Stimulated activated CD4-positive, alpha-beta T cell treated with anti-CD3 and anti-CD28 coated beads, TNF-alpha, amount 100 ng/mL, for 24 hours (primary cell): Measurements from ENCODE around the gene SGCB.
"Not testable (repeated sequence)": the region's sequence is repeated elsewhere in the genome, so short reads cannot be mapped to it uniquely, and the experiment has no call there.

Experiments
- DNase-seq, 3 experiments: peaks; one replicate each; pipeline ENCODE4 v3.0.0-alpha.2; 2020; ENCODE audit warnings: low read depth in 3 of 3

Gene SGCB, protein sequence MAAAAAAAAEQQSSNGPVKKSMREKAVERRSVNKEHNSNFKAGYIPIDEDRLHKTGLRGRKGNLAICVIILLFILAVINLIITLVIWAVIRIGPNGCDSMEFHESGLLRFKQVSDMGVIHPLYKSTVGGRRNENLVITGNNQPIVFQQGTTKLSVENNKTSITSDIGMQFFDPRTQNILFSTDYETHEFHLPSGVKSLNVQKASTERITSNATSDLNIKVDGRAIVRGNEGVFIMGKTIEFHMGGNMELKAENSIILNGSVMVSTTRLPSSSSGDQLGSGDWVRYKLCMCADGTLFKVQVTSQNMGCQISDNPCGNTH

DNA sequence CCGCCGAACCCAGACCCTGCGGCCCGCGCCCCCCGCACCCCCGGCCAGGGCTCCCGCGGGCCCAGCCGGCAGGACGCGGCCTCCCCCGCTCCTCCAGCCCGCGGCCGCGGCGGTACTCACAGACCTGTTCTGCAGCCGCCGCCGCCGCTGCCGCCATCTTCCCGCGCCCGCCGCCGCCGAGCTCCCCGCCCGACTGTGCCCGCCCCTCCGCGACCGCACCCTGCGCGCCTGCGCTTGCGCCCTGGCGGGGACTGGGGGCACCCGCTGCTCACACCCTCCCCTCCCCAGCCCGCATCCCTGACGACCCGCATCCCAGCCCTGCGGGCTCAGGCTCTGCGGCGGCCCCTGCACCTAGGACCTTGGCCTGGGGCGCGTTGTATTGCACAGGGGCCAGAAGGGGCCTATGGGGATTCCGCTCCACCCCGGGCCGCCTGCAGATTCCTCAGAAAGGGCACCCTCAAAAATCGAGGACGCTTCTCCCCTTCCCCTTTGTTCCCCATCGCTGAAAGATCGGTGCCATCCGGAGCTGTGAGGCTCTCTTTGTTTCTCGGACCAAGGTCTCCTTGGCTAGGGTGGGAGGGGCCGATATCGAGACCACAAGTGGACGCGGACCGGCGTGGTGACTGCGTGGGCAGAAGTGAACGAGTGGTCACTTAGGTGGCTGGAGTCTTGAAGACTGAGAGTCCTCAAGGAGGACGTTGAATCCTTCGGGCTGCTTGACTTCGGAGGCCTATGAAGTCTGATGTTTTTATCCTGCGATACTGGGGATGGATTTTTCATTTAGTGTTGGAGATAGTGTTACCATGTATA is at the start of gene SGCB:
Gene SGCB, minus strand, starts transcription at position 197 of the 810 bp plus-strand sequence. Its CDS starts 40 bp downstream, at position 157.
- DNase-seq: peak; percentile 39 to 74 (median 52)

DNA sequence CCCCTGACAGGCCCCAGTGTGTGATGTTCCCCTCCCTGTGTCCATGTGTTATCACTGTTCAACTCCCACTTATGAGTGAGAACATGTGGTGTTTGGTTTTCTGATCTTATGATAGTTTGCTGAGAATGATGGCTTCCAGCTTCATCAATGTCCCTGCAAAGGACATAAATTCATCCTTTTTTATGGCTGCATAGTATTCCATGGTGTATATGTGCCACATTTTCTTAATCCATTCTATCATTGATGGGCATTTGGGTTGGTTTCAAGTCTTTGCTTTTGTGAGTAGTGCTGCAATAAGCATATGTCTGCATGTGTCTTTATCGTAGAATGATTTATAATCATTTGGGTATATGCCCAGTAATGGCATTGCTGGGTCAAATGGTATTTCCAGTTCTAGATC is 48.3 kb upstream of the SGCB start:
- not testable (repeated sequence) for DNase-seq

DNA sequence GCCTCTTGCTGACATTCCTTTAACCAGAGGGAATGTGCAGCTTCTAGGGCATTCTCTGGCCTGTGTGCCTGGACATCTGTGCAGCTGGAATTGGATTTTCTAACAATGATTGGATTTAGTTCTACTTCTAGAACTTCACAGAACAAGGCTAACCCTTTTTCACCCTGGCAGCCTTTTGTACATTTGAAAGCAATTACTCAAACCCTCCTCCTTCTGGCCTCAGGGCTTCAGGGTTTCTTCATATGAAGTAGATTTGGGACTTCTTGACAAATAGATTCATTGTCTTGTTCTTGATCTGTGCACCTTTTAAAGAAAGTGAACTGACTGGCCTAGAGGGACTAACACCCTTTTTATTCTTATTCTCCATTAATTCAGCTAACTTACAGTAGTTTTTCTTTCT is 43.1 kb upstream of the SGCB start:
- DNase-seq: no peak

DNA sequence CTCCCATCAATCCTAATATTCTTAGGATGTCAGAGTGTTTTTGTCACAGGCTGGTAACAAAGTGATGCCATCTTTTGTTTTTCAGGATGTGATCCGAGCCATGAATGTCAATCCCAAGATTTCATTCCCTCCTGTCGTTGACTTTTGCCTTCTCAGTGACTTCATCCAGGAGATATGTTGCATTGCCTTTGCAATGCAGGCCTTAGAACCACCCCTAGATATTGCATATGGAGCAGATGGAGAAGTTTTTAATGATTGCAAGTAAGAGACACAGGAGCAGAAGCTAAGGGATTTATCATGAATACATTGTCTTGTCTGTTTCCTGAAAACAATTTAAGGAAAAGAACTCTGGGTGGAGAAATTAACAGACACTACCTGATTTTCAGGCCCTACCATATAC is 41.6 kb upstream of the SGCB start:
- DNase-seq: no peak

DNA sequence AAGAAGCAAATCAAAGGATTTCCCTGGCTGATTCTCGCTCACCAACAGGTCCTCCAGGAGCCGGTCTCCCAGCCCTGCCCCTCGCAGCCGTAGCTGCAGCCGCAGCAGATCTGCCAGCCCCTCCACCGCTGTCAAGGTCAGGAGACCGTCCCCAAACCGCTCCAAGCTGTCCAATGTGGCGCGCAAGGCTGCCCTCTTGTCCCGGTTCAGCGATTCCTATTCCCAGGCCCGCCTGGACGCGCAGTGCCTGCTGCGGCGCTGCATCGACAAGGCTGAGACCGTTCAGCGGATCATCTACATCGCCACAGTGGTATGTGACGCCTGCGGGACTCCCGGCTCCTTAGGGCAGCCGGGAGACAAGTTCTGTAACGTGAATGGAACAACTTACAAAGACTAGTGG is 38.6 kb upstream of the SGCB start:
- DNase-seq: no peak

DNA sequence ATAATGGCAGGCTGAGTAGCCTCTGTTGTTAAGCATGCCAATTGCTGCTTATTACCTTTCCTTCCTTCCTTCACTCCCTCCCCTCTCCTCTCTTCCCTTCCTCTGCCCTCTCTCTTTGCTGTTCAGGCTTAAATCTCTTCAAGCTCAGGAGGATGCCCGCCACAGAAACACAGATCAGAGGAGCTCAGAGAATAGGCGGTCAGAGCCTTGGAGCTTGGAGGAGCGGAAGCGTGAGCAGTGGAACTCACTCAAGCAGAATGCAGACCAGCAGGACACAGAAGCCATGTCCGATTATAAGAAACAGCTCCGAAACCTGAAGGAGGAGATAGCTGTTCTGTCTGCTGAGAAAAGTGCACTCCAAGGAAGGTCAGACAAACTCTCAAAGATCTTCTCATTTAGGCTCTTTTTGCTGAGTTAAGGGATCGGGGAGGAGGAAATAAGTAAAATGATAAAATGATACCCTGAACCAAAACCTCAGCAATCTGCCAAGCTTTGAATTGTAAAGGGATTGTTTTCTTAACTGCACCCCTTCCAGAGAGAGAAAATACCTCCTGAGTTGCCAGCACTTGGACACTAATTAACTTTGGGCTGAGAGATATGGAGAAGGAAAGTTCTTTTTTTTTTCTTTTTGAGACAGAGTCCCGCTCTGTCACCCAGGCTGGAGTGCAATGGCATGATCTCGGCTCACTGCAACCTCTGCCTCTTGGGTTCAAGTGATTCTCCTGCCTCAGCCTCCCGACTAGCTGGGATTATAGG is 33.9 kb upstream of the SGCB start:
- DNase-seq: no peak

DNA sequence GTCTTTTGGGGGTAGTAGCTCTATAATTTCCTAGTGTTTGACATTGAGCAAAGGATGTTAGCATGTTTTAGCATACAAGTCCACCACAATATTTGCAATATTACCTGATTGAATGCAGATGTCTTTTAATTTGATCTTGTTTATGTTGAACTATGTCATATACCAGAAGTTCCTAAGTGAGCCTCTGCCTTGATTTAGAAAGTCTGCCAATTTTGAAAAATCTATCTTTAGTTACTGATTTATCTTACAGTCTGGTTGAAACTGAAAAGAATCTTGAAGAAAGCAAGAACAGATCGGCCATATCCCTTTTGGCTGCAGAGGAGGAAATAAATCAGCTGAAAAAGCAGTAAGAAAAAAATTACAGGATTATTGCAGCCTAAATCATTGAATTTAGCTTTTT is 31.5 kb upstream of the SGCB start:
- no peak for DNase-seq

DNA sequence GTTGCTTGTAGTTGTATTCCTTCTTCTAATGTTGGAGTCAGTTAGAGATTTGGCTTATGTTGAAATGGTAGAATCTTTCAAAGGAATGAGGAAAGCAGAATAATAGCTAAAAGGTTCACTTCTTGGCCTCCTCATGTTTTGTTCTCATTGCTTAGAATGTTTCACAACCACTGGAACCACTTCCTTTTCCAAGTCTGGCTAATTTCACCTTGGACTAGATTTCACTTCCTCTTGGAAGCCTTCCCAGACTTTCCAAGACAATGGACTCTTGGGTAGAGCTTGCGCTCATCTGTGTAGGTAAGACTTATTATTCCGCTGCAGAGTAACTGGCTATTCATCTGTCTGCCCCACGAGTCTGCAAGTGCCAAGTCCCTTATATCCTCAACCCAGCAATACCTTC is 21.3 kb upstream of the SGCB start:
- no peak for DNase-seq

DNA sequence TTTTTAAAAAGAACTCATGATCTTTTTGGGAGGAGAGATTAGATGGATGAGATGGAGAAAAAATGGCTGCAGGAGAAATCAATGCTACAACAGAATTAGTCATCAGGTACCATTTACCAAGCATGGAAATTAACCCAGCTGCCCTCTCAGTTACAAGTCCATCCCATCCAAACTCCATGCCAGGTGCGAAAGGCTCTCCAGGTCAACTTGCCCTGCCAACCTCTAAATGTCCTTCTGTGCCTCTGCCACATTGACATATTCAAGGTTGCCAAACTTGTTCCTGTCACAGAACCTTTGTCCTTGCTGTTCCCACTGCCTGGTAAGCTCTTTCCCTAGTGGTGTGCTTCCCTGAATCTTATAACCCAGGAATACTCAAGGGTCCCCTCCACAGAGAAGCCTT is 20.2 kb upstream of the SGCB start:
- DNase-seq: no peak

DNA sequence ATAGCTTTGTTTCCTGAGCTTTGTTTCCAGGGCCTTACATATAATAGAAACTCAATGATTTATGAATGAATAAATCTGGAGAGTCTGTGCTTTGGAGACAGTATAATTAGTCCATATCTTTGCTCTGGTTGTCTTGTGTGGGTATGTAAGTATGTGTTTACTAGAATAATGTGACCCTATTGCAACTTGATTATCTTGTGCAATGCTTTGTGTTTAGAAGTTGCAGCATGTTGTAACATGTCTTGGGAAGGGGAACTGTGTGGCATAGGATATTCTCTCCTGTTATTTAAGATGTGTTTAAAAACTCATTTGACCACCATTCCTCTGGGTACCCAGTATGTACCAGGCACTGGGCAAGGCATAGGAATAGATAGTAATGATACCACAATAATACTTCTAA is 19.1 kb upstream of the SGCB start:
- DNase-seq: no peak

DNA sequence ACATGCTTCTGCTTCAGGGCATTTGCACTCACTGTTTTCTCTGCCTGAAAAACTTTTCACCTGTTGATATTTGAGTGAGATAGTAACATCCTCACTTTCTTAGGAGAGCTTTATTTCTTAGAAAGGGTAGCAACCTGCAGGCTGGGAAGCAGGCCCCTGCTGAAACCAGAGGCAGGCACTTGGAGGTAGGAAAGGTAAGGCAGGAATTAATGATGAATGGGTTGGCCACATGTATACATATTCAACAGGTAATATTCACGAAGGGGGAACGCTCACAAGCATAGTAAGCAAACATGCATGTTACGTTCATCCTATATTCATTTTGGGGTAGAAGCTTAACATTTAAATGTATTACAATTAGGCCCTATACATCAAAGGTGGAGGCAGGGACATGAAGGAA is 16.2 kb upstream of the SGCB start:
- DNase-seq: no peak

DNA sequence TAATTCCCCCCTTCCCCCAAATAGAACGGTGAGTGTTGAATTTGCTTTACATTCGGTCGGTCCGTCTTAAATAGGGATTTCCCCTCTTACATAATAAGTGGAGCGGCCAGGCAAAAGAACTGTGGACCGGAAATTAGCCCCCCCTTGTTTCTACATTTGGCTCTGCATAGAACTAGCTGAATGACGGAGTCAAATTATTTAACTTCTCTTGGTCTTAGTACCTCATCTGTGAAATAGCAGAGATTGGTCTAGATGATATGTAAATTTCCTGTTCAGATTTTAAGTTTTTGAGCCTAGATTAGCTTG is 14.3 kb upstream of the SGCB start:
- DNase-seq: no peak

DNA sequence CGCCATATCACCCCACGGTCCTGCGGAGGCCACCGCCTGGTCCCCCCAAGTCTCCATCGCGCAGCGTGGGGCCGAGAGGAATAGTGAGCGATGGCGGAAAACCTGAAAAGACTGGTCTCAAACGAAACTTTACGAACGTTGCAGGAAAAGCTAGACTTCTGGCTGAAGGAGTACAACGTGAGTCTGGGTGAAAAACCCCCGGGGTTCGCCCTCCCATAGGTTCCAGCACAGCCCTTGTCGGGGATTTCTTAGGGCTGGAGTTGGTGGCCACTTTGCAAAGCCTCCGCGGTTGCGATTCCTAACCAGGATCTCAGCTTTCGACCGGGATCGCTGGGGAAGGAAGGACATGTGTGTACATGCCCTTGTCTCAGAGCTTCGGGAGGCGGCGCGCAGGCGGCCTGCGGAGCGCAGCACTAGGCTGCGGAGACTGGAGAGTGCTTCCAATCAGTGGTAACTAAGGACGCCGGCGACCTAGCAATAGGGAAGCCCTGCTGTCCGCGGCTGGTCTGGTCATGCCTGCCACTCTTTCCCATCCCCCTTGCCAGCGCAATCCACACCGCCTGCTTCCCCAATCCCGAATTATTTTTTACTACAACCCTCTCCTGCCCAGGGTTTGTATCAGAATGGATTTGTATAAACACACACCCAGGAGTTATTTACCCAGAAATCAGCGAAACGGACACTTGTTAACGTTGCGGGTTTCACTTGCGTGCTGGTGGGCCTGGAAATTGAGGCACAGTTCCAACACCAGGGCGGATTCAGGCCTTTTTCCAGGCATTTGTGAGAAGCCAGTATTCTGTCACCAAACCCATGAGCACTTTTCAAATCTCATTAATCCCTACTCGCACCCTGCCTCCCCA is 13.7 kb upstream of the SGCB start:
- peak in 1 of 3 experiments; percentile 4 for DNase-seq

DNA sequence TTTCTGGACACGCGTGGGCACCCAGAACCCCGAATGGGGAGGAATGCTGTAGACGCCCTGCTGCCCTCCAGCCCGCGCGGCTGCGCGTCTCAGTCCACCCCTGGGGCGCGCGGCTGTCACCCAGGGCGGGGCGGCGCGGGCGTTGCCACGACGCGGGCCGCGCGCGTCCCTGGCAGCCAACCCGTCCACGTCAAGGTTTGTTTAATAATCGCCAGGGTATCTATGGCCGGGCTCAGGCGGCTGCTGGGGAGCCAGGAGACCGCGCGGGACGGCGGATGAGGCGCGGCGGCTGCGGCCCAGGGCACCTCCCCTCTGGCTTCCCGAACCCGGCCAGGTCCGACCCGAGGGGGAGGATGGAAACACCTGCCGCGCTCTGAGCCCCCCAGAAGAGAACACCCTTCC is 13.1 kb upstream of the SGCB start, which contains the start of gene SPATA18:
Gene SPATA18, plus strand, starts transcription at position 92 of the 402 bp plus-strand sequence. CDS start 401 bp downstream, outside the sequence.
- no peak for DNase-seq

DNA sequence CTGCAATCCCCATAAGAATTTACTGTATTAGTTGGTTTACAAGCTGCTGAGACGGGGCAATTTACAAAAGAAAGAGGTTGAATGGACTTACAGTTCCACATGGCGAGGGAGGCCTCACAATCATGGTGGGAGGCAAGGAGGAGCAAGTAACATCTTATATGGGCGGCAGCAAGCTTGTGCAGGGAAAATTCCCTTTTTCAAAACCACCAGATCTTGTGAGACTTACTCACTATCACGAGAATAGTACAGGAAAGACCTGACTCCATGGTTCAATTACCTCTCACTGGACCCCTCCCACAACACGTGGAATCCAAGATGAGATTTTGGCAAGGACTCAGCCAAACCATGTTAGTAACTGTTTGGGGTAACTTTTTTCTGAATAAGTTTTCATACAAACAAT is 11.2 kb upstream of the SGCB start:
- no peak for DNase-seq

DNA sequence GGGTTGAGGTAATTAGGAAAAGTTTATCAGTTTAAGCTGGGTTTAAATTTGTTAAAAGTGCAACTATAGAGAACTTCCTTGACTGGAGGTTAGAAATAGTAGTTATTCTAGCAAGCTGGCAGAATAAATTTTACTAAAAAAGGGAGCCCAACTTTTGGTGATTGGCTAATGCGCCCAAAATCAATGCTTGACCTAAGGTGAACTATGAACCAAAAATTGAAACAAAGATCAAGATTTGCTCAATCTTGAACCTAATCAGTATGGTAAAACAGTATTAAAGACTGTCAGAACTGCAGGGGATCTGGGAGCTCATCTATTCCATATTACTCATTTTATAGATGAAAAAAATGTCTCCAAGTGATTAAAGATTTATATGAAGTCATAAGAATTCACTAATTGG is 6.9 kb upstream of the SGCB start:
- DNase-seq: no peak

DNA sequence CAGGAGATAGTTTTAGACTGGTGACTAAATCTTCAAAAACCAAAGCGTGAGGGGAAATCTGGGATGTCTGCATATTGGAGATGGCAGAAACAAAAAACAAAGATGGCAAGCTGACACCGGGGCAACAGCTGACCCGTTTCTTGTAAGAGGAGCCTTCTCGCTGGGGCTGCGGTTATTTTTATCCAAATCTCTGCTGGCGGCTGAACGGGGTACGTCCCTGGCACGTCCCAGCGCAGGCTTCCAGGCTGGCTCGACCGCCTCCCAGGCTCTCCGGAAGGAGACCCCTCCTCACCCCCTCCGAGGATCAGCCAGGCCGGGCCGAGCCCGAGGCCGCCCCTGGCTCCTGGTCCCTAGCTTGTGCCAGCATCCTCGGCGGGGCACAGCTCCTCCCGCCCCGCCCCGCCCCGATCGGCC is 403 bp downstream of the SGCB start:
- DNase-seq: peak in 2 of 3 experiments; percentile 3 to 12

DNA sequence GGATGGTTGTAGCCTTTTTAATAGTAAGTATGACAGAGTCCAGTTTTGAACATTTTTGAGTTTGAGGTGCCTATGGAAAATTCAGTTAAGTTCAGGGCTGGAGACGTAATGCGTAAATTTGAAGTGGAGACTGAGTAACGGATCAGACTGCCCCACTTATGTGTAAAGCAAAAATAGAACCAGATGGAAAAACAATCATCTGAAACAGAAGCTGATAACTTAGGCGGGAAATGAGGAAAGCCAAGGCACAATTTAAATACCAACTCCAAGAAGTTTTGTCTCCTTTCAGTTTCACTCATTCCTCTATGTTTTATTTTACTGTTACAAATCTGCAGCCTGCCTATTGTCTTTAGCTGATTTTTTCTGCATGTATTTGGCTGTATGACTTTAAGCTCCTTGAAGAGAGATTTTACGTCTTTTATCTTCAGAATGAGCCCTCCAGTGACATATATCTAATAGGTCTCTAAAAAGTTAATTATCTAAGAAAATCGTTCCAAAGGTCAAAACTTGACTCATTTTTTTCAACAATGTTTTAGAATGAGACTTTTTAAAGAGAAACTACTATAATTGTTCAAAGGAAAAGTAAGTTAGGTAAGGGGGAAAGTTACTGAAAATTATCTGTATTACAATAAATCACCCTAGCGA is 1.1 kb downstream of the SGCB start:
- DNase-seq: no peak

DNA sequence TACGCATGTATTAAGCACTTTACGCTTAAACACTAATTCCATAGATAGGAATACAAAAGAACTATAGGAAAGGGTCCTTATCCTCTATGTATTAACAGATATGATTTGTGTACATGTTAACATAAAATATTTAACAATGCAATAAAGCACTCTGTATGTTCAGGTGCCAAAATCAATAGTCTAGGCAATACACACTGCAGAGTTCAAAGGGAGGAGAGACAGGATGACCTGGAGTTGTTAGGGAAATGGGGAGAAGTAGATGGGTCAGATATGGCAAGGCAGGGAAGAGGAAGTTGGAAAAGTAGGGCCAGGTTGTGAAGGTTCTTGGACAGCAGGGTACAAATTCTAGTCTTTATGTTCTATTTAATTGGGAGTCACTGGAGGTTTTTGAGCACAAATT is 2.9 kb downstream of the SGCB start:
- DNase-seq: no peak

DNA sequence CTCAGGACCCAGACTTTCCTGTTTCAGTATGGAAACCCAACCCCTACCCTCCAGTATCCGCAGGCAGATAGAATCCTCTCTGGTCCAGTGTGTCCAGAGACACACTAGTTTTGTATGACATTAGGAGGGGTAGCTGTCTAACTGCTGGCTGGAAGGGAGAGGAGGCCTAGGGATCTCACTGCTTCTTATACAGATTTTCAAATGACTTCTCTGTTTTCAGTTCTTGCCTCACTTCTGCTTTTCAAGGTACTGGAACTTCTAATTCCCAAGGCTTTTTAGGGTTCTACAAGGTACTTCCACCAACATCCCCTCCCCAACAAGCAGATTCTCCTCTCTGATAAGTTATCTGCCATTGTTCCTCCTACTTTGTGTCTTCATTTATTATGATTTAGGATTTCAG is 6.1 kb downstream of the SGCB start:
- no peak for DNase-seq

DNA sequence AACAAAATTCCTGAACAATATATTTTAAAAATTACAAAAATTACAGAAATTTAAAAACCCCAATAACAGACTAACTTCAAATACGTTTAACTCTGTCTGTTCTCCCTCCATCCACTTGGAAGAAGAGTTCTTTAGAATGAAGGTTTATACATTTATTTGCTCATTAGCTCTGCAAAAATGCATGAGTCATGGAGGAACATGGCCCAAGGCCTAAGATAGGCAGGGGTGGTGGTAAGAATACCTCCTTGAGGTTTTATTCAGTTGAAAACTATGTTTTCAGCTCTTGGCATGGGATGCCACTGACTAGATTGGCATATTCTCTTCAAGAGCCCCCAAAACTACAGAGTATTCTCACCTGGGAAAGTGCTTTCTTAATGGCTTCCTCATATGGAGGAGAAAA is 9.1 kb downstream of the SGCB start:
- no peak for DNase-seq
